ENCODE results near the gene RPS6KA2.
"Not testable (repeated sequence)": the region's sequence is repeated elsewhere in the genome, so short reads cannot be mapped to it uniquely, and the experiment has no call there.

Gene RPS6KA2

DNA sequence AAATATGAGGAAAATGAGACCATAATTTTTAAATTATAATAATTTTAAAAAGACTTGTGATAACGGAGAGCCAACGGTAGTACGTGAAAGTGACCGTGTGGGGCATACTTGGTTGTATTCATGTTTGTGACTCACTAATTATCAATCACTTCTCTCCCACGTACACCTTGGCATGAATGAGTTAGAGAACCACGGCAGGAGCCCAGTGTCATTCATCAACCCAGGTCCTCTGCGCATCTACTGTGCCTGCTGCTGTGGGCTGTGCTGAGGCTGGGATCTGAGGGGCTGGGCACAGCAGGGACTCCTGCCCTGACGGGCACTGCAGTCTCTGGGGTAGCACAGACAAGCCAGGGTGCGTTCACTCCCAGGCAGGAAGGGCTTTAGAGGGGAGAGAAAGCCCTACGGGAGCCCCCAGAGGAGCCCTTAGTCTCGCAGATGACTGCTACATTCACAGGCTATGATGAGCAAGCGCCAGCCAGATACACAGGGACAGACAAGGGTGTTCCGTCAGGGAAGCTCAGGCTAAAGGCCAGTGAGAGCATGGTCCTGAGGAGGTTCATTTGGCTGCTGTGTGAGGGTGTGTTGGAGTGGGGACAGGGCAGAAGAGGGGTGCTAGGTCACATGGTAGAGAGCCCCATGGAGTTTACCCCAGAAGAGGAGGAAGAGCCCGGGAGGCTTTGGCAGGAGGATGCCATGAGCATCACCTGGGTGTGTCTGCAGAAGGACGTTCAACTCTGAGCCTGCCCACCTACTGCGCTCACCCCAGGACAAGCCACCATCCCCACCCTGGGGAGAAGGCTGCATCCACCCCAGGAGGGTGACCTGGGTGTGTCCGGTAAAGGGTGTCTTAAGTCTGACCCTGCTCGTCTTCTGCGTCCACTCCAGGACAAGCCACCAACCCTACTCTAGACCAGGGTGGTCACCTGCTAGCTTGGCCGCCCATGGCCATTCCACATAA lies 8.2 kb upstream of the RPS6KA2 start:
- DNase-seq (ENCODE audit: low read depth in 2 of 2) = no peak

DNA sequence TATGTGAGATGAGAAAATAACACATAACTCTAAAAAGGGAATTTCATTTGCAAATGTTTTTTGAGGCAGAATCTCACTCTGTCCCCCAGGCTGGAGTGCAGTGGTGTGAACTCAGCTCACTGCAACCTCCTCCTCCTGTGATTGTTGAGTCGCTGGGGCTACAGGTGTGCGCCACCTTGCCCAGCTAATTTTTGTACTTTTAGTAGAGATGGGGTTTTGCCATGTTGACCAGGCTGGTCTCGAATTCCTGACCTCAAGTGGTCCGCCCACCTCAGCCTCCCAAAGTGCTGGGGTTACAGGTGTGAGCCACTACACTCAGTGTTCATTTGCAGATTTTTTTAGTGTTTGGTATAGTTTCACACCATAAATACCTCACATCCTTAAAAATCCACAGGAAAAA lies 7.5 kb upstream of the RPS6KA2 start:
- not testable (repeated sequence) for DNase-seq (ENCODE audit: low read depth in 2 of 2)

DNA sequence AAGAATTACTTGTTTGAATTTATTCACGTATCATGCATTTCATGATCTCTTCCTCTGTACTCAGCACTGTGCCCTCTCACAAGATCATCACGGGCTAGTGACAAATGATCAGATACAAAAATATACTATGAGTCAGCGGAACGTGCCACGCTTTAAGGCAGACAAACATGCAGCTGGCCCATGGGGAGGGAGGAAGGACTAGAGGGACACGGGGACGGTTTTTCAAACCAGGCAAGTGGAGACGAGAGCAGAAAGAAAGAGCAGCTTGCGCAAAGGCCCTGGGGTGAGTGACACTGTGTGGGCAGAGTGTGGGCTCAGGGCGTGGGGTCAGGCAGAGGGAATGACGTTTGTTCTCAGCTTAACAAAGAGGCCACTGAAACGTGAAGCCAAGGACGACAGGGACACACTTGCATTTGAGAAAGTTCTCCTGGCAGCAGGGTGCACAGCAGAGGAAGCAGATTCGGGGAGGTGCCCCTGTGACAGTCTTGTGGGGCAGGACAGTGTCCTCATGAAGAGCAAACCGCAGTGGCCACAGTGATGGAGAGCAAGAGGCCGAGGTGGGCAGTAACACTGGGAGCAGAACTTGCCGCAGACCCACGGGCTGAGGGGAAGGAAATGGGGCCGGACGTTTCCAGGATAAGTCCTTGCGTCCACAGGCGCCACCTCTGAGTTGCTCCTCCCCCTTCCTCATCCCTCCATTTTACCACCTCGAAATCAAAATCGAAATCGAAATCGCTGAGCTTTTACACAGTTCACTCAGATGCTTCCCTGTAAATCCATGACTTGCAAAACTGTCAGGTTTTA lies 6.9 kb upstream of the RPS6KA2 start:
- DNase-seq (ENCODE audit: low read depth in 2 of 2) = no peak

DNA sequence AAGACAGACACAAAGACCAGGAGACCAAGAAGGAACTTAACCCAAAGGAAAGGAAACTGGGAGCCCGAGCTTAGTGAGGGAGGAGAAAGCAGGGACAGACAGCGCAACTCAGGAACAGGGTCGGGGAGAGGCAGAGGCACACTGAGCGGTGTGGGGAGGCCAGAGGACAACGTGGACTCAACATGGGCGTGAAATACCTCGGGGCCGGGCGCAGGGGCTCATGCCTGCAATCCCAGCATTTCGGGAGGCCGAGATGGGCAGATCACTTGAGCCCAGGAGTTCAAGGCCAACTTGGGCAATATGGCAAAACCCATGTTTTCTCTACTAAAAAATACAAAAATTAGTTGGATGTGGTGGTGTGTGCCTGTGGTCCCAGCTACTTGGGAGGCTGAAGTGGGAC lies 5.7 kb upstream of the RPS6KA2 start:
- no peak for DNase-seq (ENCODE audit: low read depth in 2 of 2)

DNA sequence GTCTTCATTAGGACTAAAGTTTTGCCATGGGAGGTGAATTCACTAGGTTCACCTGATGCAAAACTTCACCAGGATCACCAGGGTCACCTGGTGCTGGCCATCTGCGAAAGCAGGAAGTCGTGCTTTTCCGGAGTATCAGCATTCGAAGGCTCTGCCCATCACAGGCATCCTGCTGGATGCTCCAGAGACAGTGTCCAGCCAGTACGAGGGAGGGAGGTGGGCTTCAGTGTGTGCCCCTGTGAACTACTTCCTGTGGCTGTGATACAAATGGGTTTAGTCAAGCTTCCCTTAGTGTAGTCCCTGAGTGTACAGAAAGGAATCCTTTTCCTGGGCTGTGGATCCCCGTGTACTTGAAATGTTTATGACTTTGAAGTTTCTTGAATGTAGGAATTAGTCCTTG lies 3.4 kb upstream of the RPS6KA2 start:
- no peak for DNase-seq (ENCODE audit: low read depth in 2 of 2)

DNA sequence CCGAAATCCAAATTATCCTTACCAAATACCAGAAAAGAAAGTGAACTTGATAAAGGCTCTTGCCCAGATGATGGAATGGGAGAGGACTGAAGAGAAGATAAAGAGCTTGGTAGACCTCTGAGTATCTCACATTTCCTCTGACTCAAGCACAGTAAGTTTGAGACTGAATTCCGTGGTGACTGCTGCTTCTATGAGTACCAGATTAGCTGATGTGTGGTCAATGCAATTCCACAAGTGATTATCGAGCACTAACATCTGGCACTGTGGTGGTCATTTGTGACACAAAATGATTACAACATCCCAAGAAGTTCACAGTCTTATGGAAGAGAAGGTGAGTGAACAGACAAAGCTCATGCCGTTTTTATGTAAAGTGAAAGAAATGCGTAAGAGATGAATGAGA lies 2.6 kb upstream of the RPS6KA2 start:
- DNase-seq (ENCODE audit: low read depth in 2 of 2) = no peak

DNA sequence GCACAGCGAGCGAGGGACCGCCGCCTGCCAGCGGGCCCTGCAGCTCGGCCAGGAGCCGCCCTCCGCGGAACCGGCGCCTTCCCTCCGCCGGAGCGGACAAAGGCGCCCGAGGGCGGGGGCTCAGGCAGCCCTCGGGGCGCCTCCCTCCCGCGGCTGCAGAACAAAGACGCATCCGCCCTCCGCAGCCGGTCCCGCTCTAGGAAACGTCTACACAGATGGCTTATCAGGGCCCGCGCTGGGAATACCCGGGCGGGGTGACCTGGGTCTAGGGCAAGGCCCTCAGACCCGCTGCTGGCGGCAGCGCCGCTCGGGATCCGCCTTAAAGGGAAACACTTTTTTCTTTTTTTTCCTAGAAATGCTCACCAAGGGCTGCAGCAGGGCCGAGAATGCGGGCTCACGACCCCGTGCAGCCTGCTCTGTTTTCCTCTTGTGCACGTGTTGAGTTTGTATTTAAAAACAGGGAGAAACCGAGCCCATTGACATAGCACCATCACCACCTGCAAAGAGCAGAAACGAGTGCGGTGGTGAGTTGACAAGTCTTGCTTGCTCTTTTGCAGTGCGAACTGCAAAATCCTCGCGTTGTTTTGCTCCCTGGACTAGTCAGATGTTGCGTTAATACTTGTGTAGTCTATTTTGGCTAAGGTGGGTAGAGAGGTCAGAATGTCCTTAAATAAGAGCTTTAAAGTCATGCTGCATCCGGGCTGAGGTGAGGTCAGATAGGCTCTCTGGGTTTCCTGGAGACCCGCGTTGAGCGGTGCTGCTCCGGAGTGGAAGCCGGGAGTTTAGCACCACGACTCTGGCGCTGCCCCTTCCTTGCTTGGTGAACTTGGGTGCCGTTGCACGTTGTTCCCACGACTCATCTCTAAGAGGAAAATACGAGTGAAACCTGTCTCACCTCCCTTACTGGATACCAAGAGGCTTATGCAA lies 1.1 kb upstream of the RPS6KA2 start:
- peak; percentile 23 to 40 for DNase-seq (ENCODE audit: low read depth in 2 of 2)

DNA sequence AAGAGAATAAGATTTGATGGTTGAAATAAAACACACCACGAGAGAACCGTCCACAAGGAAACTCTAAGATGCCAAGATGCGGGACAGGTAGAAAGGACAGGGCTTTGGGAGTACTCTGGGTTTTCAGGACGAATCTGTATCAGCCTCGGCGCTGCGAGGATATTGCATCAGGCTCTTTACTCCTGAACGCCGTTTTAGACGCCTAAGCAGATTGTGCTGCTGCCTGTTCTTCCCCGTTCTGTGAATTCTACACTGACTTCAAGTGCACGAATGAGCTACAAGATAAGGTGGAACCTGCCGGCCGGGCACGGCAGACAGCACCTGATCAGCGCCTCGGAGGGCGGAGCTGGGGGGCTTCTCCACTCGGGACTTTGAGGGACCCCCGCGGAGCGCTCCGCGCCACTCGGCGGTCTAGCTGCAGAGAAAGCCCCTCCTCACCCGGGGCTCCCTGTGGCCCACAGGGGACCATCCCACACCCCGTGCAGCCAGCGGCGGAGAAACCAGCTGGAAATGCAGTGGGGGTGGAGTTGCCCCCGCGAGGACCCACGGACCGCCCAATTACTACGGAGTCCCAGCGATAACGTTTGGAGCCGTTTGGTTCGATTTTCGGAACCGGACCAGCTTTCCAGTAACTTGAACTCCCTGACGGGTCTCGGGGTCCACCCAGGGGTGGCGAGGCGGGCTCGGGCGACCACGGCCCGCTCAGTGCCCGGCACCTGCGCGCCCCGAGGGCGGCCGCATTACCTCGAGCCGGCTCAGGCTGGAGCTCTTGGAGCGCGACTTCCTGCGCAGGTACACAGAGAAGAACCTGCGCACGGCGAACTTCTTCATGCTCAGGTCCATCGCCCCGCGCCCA lies 646 bp downstream of the RPS6KA2 start:
- no peak for DNase-seq (ENCODE audit: low read depth in 2 of 2)

DNA sequence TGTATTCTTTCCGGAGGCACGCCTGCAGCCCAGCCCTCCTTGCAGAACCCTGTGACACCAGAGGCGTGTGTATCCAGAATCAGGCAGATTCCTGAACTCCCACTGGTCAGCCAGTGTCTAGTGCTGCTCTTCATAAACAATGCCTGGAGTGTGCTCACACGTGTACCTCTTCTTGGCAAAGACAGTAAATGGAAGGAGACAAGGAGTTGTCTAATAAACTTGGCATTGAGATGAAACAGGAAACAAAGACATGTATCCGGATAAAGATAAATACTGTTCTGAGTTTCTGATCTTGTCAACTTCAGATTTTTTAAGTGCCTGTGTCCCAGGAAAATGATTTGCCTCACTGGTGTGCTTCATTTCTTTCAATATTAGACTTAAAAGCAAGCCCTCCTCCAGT lies 1.7 kb downstream of the RPS6KA2 start:
- no peak for DNase-seq (ENCODE audit: low read depth in 2 of 2)

DNA sequence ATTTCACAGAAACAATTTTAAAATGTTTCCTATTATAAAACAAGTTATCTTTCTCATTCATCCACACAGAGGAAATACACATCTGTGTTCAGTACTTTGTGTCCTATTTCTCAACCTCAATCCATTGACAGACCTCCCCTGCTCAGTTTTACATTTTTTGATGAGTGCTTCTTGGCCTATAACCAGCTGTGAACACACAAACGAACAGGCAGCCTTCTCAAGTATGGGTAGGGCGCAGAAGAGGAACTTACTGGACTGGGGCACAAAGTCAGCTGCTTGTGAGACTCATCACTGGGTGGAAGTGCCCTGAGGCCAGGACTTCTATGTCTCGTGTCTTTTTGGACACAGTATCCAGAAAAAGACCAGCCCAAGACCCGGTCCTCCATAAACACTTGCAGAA lies 2.8 kb downstream of the RPS6KA2 start:
- DNase-seq (ENCODE audit: low read depth in 2 of 2) = no peak

DNA sequence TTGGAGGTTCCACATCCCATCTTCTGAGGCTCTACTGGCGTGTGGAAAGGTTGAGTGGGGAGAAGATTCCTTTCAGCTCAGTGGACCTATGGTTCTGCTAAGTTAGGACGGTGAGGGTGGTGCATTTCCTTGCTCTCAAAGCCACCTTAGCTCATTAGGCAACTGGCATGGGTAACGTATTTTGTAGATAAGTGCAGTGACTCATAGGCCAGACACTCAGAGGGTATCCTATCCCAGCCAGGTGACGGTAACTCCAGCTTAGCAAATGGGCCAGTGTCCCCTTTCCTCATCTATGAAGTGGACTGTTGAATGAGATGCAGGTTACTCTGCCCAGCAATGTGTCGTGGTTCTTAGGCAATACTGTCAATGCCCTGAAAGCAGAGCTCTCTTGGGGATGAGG lies 3.7 kb downstream of the RPS6KA2 start:
- DNase-seq (ENCODE audit: low read depth in 2 of 2) = no peak

DNA sequence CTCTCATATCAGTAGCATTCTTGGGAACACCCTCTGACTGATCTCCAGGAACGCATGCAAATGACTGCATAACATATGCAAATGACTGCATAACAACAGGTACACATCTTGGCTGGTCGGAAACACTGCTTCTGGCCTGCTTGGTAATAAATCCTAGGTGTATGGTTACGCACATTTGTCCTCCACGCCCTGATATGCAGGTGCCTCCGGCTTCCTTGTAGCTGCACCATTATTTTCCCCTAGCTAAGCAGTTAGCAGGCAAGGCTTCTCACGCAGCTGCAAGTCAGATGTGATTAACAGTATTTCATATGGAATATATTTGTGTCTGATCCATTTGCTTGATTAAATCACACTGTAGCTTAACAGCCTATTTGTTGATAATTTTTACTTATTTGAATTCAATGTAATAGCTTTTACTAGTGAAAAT lies 5.9 kb downstream of the RPS6KA2 start:
- DNase-seq (ENCODE audit: low read depth in 2 of 2) = no peak

DNA sequence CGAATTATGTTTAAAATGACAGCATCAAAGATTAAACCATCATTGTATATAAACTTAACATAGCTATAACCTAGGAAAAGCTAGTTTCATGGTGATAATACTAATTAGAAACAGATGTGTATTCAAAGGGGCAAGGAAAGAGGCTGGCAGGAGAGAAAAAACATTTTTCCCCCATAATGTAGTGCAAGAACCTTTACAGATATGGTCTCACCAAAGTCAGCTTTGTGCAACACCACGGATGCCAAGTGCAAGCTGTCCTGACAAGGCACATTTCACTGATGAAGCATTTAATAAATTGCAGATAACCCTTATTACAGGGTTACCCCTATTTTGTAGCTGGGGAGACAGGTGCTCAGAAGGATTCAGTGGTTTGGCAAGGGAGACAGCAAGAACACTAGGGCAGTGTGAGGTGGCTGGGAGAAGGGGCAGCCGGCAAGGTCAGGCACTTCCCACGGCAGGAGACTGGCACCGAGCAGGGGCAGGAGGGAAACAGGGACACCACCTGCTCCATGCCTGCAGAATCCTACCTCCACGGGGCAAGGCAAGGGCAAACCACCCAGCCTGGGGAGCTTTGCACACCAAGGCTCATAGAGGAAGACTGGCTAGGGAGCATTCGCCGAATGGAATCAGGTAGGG lies 6.5 kb downstream of the RPS6KA2 start:
- no peak for DNase-seq (ENCODE audit: low read depth in 2 of 2)

DNA sequence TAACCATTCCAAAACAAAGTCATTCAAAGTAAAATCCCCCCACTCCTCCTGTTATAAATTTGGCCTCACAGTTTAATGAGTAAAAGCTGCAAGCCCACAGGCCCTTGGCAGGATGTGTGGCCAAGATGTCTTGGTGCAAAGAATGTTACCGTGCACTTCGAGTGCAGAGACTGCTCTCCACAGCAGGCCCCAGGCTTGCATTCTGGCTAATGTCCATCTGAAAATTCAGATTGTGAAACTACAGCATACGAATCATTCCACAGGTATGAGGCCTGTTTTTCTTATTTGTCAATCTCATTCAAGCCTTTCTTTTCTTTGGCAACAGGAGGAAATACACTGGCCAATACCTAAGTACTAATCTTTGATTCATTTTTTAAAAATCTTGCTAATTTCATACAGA lies 7.1 kb downstream of the RPS6KA2 start:
- no peak for DNase-seq (ENCODE audit: low read depth in 2 of 2)

DNA sequence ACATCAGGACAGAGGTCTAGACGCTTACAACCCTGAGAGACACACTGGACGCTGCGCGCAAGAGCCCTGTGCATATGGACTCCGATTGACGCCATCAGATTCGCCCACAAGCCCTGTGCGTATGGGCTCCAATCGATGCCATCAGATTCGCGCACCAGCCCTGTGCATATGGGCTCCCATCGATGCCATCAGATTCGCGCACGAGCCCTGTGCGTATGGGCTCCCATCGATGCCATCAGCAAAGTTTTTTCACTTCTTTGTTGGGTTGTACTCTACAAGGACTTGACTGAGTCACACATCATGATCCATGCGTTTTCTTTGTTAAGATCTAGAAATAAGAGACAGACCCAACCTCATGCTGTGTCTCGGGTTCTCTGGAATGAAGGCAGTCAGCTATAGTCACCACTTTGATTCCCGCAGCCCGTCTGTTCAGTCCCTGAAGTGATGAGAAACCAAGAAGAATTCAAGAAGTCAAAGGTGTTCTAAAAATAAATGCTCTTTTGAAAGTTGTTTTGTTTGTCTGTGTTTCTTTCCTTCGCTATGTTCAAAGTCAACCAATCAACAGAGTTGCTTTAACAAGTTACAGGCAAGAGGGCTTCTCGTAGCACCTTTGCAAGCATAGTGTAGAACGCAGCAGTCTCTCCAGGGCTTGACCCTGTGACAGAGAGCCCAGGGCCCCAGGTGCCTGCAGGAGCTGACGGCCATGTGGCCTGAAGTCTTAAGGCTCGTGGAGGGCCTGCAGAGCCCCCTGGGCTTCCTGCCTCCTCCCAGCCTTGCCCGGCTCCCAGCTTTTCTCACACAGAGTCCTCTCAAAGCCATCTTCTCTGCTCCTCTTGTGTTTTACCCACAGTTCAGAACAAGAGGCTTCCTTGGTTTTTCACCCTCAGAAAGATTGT lies 7.9 kb downstream of the RPS6KA2 start:
- DNase-seq (ENCODE audit: low read depth in 2 of 2) = no peak

DNA sequence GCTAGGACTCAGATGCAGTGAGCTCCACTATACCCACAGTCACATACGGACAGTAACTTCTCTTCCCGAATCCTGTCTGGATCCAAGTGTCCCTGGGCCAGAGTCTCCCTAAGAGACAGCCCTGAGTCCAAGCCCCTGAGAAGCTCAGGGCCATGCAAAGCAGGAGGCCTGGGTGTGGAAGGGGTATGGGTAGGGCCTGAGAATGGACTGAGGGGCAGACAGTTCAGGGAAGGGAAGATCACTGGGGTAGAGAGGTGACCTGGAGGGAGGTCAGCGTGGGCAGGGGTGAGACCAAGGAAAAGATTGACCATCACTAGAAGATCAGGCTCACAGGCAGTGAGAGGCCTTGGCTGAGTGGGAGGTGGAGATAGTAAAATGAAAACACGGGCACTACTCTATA lies 8.8 kb downstream of the RPS6KA2 start:
- DNase-seq (ENCODE audit: low read depth in 2 of 2) = no peak

DNA sequence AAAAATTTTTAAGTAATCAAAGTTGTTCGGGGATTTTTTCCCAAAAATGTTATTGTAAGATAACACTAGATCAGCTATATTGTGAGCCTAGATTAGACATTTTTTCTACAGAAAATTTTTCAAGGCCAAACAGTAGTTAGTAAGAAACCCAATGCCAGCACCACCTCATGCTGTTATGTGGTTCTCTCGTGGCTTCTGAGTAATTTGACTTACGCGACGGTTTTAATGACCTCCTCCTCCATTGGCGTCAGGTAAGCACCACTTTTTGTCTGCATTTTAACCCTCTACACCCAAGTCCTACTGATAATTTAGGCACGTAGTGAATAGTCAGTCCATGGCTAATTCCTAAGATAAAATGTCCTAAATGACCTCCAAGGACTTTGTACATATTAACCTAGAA lies 9.7 kb downstream of the RPS6KA2 start:
- DNase-seq (ENCODE audit: low read depth in 2 of 2) = no peak

DNA sequence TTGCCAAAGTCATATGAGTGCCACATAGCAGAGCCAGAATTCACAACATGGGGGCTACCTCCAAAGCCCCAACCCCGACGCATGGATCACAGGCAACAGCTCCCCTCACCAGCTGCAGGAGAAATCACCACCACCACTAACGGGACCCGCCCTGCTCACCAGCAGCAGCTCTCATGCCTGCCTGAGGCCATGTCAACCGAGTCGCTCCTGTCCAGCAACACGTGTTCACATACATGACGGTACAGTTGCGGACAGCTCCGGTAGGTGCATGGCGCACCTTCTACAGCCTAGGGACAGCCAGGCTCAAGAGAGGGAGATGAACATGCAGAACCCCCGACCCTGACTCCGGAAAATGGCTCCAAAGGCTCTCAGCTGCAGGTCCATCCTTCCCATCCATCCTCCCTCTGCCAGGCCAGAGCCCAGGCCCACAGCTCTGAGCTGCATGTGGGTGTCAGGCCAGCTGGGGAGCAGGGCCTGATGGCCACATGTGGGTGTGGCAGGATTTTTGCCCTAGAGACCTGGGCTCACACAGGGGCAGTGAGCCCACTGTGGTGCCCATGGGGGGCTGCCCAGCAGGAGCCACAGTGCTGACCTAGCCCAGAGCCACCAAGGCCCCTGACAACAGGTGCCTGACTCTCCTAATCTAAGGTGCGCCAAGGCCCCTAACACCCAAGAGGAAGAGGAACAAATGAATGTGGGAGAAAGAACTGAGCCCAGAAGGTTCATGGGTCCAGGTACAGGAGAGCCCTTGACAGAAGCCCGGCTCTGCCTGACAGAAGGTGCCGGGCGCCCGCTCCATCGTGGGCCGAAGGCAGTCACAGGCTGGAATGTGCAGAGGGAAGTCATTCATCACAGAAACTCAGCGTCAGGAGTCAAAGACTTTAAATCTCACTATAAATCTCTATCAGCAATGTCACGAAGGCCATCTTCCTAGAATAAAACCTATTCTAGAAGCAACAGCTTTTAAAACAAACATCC lies 10.5 kb downstream of the RPS6KA2 start:
- no peak for DNase-seq (ENCODE audit: low read depth in 2 of 2)

All from stimulated activated CD8-positive, alpha-beta memory T cell treated with anti-CD3 and anti-CD28 coated beads, Interleukin-7, amount 100 ng/mL, for 4 hours (primary cell).